Sigmoid colon (tissue), 7 donors: ENCODE data around the gene PLCL1. TPM values are rescaled to one million over a fixed set of nuclear protein-coding genes. Genes with fewer than 3 reads are reported as not detected.
A peak's percentile ranks its signal among the peaks of the same experiment; 100 is the strongest.

Experiments
- DNase-seq: peaks from one replicate; pipeline ENCODE4 v3.0.0-alpha.2; 2019
- H3K27ac ChIP-seq, 4 donors: fragments of 200-600 bp; sonication (generic); one replicate each; pipeline ENCODE4 v1.5.1; 2016 to 2019; ENCODE audit warnings: mild to moderate bottlenecking in 1 of 4
- H3K27me3 ChIP-seq, 3 donors: fragments of 200-600 bp; sonication (generic); one replicate each; pipeline ENCODE4 v1.5.1; 2019; ENCODE audit warnings: mild to moderate bottlenecking in 1 of 3
- H3K36me3 ChIP-seq, 4 donors: fragments of 200-600 bp; sonication (generic); one replicate each; pipeline ENCODE4 v1.5.1; 2016 to 2019
- H3K4me1 ChIP-seq, 4 donors: fragments of 200-600 bp; sonication (generic); one replicate each; pipeline ENCODE4 v1.5.1; 2017 to 2019
- H3K4me3 ChIP-seq, 4 donors: fragments of 200-600 bp; sonication (generic); one replicate each; pipeline ENCODE4 v1.5.1; 2017 to 2019; ENCODE audit warnings: mild to moderate bottlenecking in 2 of 4, moderate library complexity in 1 of 4
- H3K9me3 ChIP-seq, 4 donors: fragments of 200-600 bp in 3 of 4; sonication (generic) in 3 of 4; one replicate each; pipeline versions ENCODE4 v1.5.1 to v1.6.1; 2013 to 2019
- CTCF ChIP-seq, 4 experiments: fragments of 450-650 bp in 3 of 4; fragments of 200-600 bp in 1 of 4; IDR thresholded peaks; one replicate each; pipeline ENCODE4 v1.5.1; 2016 to 2019; ENCODE audit warnings: antibody characterized with exemption in 4 of 4, mild to moderate bottlenecking in 3 of 4, moderate library complexity in 2 of 4
- EP300 ChIP-seq, 4 donors: sonication (generic); formaldehyde crosslinking; IDR thresholded peaks; one replicate each; pipeline ENCODE4 v1.6.1; 2017; ENCODE audit warnings: antibody characterized with exemption in 4 of 4
- POLR2A ChIP-seq, 2 donors: fragments of 450-650 bp; IDR thresholded peaks; one replicate each; pipeline ENCODE4 v1.6.1; 2016; ENCODE audit warnings: antibody characterized with exemption in 2 of 2, mild to moderate bottlenecking in 2 of 2, moderate library complexity in 2 of 2
- POLR2AphosphoS5 ChIP-seq, 4 donors: sonication (generic); formaldehyde crosslinking; IDR thresholded peaks; one replicate each; pipeline ENCODE4 v1.6.1; 2017; ENCODE audit warnings: antibody characterized with exemption in 4 of 4
- WGBS, 2 donors: extraction: QIAGEN DNeasy Blood & Tissue Kit; methylation state at CpG; one replicate each; pipeline ENCODE4 v1.1.7; 2013; 5-methylcytosine and 5-hydroxymethylcytosine counted together
- intact Hi-C: fragments of 100-400 bp; cut with DNase I; formaldehyde crosslinking; loops from one replicate; pipeline ENCODE4 v1.15.1; 2023
- polyA plus RNA-seq, 3 donors: library from polyadenylated mRNA; stranded (reverse); fragments of 200-250 nt; gene quantifications; one replicate each; pipeline ENCODE4 v1.2.3, GENCODE V29; 2013
- total RNA-seq, 4 donors: library from RNA; depleted of rRNA; stranded (reverse); fragments of >200 nt; gene quantifications; one replicate each; pipeline ENCODE4 v1.1.0, GENCODE V29; 2016
- donor health status: healthy with polysubstance abuse.
- donor health status: Bipolar disorder and iron deficiency.
- donor health status: healthy.

Gene PLCL1
- total and polyA plus RNA-seq, 7 donors, result 0.69 to 20.0 (median 13.6) TPM

GRCh38 chr2:197847651-197848401, 43.4 kb downstream of the PLCL1 start:
- H3K27me3 ChIP-seq, result no peaks in the 10 kb centered on the region
- H3K4me1 ChIP-seq, result peaks cover 0 to 32% (median 17%) of the 10 kb centered on the region in 4 donors
- intact Hi-C loops, result no loop called here
- DNase-seq, result no peak
- peak overlapping the region in 1 of 4 donors; percentile 27 for H3K27ac ChIP-seq
- no peaks in the 10 kb centered on the region for H3K9me3 ChIP-seq
- no peaks in the 10 kb centered on the region for H3K36me3 ChIP-seq
- WGBS, 2 donors, result 71 to 78% methylated on average over 7 of the region's 7 CpGs
- H3K4me3 ChIP-seq, result no peak overlapping the region
- TF ChIP-seq EP300 (IDR thresholded peaks at IDR 0.05), result no peak
- TF ChIP-seq CTCF (IDR thresholded peaks at IDR 0.05), result no peak
- TF ChIP-seq POLR2A (IDR thresholded peaks at IDR 0.05), result no peak
- no peak for TF ChIP-seq POLR2AphosphoS5 (IDR thresholded peaks at IDR 0.05)

- intact Hi-C loops, result no loop called here
Measured at GRCh38 chr2:197848602-197849001, 44.2 kb downstream of the PLCL1 start.

GRCh38 chr2:197850882-197851450, 46.6 kb downstream of the PLCL1 start:
- no peak overlapping the region for H3K27ac ChIP-seq
- DNase-seq, result no peak
- no peaks in the 10 kb centered on the region for H3K36me3 ChIP-seq
- intact Hi-C loops, result no loop called here
- TF ChIP-seq POLR2AphosphoS5 (IDR thresholded peaks at IDR 0.05), result no peak
- TF ChIP-seq EP300 (IDR thresholded peaks at IDR 0.05), result no peak
- no peak for TF ChIP-seq POLR2A (IDR thresholded peaks at IDR 0.05)
- TF ChIP-seq CTCF (IDR thresholded peaks at IDR 0.05), result no peak
- no peaks in the 10 kb centered on the region for H3K9me3 ChIP-seq
- no peaks in the 10 kb centered on the region for H3K27me3 ChIP-seq
- peaks cover 0 to 32% (median 17%) of the 10 kb centered on the region in 4 donors for H3K4me1 ChIP-seq
- H3K4me3 ChIP-seq, result no peak overlapping the region
- 66 to 72% methylated on average over 5 of the region's 5 CpGs for WGBS, 2 donors

More at GRCh38 chr2:197848602-197849001, 44.2 kb downstream of the PLCL1 start:
- TF ChIP-seq POLR2A (IDR thresholded peaks at IDR 0.05) (no peak), CTCF (IDR thresholded peaks at IDR 0.05) (no peak), POLR2AphosphoS5 (IDR thresholded peaks at IDR 0.05) (no peak), EP300 (IDR thresholded peaks at IDR 0.05) (no peak)
- peaks cover 0 to 32% (median 17%) of the 10 kb centered on the region in 4 donors for H3K4me1 ChIP-seq
- H3K9me3 ChIP-seq, result no peaks in the 10 kb centered on the region
- WGBS, 2 donors, result 88 to 93% methylated on average over 2 of the region's 2 CpGs
- no peak for DNase-seq
- H3K4me3 ChIP-seq, result no peak overlapping the region
- peak overlapping the region in 1 of 4 donors; percentile 27 for H3K27ac ChIP-seq
- no peaks in the 10 kb centered on the region for H3K36me3 ChIP-seq
- no peaks in the 10 kb centered on the region for H3K27me3 ChIP-seq

- H3K27me3 ChIP-seq, result no peaks in the 10 kb centered on the region
Measured at GRCh38 chr2:197851451-197851850, 47.1 kb downstream of the PLCL1 start.

More at GRCh38 chr2:197851451-197851850, 47.1 kb downstream of the PLCL1 start:
- H3K36me3 ChIP-seq, result no peaks in the 10 kb centered on the region
- intact Hi-C loops, result no loop called here
- H3K4me3 ChIP-seq, result no peak overlapping the region
- WGBS, 2 donors, result 83 to 88% methylated on average over 1 of the region's 1 CpG
- no peaks in the 10 kb centered on the region for H3K9me3 ChIP-seq
- H3K4me1 ChIP-seq, result peaks cover 0 to 29% (median 15%) of the 10 kb centered on the region in 4 donors
- TF ChIP-seq POLR2A (IDR thresholded peaks at IDR 0.05) (no peak), CTCF (IDR thresholded peaks at IDR 0.05) (no peak), EP300 (IDR thresholded peaks at IDR 0.05) (no peak), POLR2AphosphoS5 (IDR thresholded peaks at IDR 0.05) (no peak)
- no peak for DNase-seq
- no peak overlapping the region for H3K27ac ChIP-seq
